ENCODE results near the gene CNOT9.

Gene CNOT9

DNA sequence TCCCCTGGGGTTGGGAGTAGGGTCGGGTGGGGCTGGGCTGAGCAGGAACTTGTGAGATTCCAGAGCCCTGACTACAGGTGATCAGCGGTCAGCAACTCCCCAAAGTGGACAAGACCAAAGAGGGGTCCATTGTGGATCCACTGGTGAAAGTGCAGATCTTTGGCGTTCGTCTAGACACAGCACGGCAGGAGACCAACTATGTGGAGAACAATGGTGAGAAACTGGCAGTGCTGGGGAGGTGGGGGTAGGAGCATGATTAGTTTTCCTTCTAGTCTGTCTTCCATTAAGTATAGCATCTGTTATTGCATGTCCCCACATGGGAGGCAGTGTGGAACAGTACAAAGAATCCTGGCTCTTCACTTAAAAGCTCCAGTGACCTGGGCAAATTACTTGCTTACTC lies 67.1 kb downstream of the CNOT9 start:
- Histone ChIP-seq H3K9ac (ENCODE audit: low read length) (no peak overlapping the region), H3K4me1 (ENCODE audit: insufficient read depth, low read length, severe bottlenecking) (no peaks in the 10 kb centered on the region), H3K4me3 (ENCODE audit: low read depth, low read length, poor library complexity, severe bottlenecking) (no peak overlapping the region), H3K27me3 (ENCODE audit: insufficient read depth, low read length) (no peaks in the 10 kb centered on the region), H3K9me2 (ENCODE audit: low read depth, low read length) (no peaks in the 10 kb centered on the region), H3K4me2 (ENCODE audit: low read length) (no peak overlapping the region), H4K20me1 (ENCODE audit: insufficient read depth, low read length) (no peaks in the 10 kb centered on the region), H3K9me3 (ENCODE audit: low read length) (no peaks in the 10 kb centered on the region), H3K36me3 (ENCODE audit: insufficient read depth, low read length) (peaks cover 68% of the 10 kb centered on the region), H3K27ac (ENCODE audit: low read depth, low read length, poor library complexity, severe bottlenecking) (no peak overlapping the region), H2AFZ (ENCODE audit: low read length) (no peak overlapping the region), H3F3A (ENCODE audit: insufficient read depth, low read length) (no peaks in the 10 kb centered on the region), H3K79me2 (ENCODE audit: insufficient read depth, low read length) (no peaks in the 10 kb centered on the region)
- TF ChIP-seq, protein P1, sequence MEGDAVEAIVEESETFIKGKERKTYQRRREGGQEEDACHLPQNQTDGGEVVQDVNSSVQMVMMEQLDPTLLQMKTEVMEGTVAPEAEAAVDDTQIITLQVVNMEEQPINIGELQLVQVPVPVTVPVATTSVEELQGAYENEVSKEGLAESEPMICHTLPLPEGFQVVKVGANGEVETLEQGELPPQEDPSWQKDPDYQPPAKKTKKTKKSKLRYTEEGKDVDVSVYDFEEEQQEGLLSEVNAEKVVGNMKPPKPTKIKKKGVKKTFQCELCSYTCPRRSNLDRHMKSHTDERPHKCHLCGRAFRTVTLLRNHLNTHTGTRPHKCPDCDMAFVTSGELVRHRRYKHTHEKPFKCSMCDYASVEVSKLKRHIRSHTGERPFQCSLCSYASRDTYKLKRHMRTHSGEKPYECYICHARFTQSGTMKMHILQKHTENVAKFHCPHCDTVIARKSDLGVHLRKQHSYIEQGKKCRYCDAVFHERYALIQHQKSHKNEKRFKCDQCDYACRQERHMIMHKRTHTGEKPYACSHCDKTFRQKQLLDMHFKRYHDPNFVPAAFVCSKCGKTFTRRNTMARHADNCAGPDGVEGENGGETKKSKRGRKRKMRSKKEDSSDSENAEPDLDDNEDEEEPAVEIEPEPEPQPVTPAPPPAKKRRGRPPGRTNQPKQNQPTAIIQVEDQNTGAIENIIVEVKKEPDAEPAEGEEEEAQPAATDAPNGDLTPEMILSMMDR (IDR thresholded peaks at IDR 0.05; ENCODE audit: low read length): no peak
- no peak for TF ChIP-seq EZH2 (IDR thresholded peaks at IDR 0.05; ENCODE audit: borderline replicate concordance, low read length)

DNA sequence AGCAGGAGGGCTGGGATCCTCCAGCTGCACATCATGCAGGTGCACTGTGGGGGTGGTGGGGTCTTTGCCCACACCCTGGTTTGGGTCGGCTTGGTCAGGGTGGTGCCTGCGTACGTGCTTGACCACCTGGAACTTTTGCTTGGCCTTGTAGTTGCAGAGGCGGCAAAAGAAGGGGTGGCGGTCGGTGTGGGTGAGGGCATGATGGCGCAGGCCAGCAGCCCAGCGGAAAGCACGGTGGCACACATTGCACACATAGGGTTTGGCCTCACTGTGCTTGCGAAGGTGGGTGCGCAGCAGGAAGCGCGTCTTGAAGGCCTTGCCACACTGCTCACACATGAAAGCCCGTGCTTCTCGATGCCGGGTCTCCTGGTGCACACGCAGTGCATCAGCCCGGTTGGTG lies 69.7 kb downstream of the CNOT9 start:
- no peak overlapping the region for H2AFZ ChIP-seq (ENCODE audit: low read length)
- H3K9me3 ChIP-seq (ENCODE audit: low read length): no peaks in the 10 kb centered on the region
- no peaks in the 10 kb centered on the region for H4K20me1 ChIP-seq (ENCODE audit: insufficient read depth, low read length)
- no peak for TF ChIP-seq EZH2 (IDR thresholded peaks at IDR 0.05; ENCODE audit: borderline replicate concordance, low read length)
- TF ChIP-seq, protein P1 (IDR thresholded peaks at IDR 0.05; ENCODE audit: low read length): no peak
- H3F3A ChIP-seq (ENCODE audit: insufficient read depth, low read length): no peaks in the 10 kb centered on the region
- H3K9ac ChIP-seq (ENCODE audit: low read length): no peak overlapping the region
- H3K79me2 ChIP-seq (ENCODE audit: insufficient read depth, low read length): no peaks in the 10 kb centered on the region
- no peaks in the 10 kb centered on the region for H3K9me2 ChIP-seq (ENCODE audit: low read depth, low read length)
- H3K36me3 ChIP-seq (ENCODE audit: insufficient read depth, low read length): peaks cover 91% of the 10 kb centered on the region
- no peak overlapping the region for H3K4me3 ChIP-seq (ENCODE audit: low read depth, low read length, poor library complexity, severe bottlenecking)
- no peaks in the 10 kb centered on the region for H3K27me3 ChIP-seq (ENCODE audit: insufficient read depth, low read length)
- no peak overlapping the region for H3K4me2 ChIP-seq (ENCODE audit: low read length)
- H3K4me1 ChIP-seq (ENCODE audit: insufficient read depth, low read length, severe bottlenecking): no peaks in the 10 kb centered on the region
- no peak overlapping the region for H3K27ac ChIP-seq (ENCODE audit: low read depth, low read length, poor library complexity, severe bottlenecking)

DNA sequence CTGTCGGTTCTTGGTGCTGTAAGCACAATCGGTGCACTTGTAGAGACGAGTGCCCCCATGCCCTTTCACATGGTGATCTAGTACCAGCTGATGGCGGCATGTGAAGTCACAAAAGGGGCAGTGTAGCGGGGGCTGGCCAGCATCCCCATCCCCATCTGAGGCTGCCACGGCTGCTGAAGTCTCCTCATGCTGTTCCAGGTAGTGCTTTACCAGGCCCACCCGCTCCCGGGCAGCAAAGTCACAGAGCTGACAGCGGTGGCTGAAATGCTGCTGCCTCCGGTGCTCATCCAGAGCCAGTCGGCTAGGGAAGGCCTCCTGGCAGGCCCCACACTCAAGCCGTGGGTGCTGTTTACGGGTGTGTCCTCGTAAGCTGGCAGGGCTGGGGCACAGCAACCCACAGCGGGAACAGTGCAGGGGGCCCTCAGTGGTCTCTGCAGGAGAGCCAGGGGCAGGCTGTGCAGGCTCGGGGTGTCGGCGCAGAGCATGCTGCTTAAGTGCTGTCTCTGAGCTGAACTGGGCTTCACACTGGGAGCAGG lies 73.5 kb downstream of the CNOT9 start:
- H3K9ac ChIP-seq (ENCODE audit: low read length): no peak overlapping the region
- no peak for TF ChIP-seq EZH2 (IDR thresholded peaks at IDR 0.05; ENCODE audit: borderline replicate concordance, low read length)
- no peak overlapping the region for H2AFZ ChIP-seq (ENCODE audit: low read length)
- no peak overlapping the region for H3K27ac ChIP-seq (ENCODE audit: low read depth, low read length, poor library complexity, severe bottlenecking)
- no peaks in the 10 kb centered on the region for H3K79me2 ChIP-seq (ENCODE audit: insufficient read depth, low read length)
- no peaks in the 10 kb centered on the region for H3K9me2 ChIP-seq (ENCODE audit: low read depth, low read length)
- H3K27me3 ChIP-seq (ENCODE audit: insufficient read depth, low read length): no peaks in the 10 kb centered on the region
- no peaks in the 10 kb centered on the region for H3K9me3 ChIP-seq (ENCODE audit: low read length)
- no peak overlapping the region for H3K4me3 ChIP-seq (ENCODE audit: low read depth, low read length, poor library complexity, severe bottlenecking)
- H3F3A ChIP-seq (ENCODE audit: insufficient read depth, low read length): no peaks in the 10 kb centered on the region
- no peaks in the 10 kb centered on the region for H3K4me1 ChIP-seq (ENCODE audit: insufficient read depth, low read length, severe bottlenecking)
- H4K20me1 ChIP-seq (ENCODE audit: insufficient read depth, low read length): no peaks in the 10 kb centered on the region
- H3K4me2 ChIP-seq (ENCODE audit: low read length): no peak overlapping the region
- peaks cover 94% of the 10 kb centered on the region for H3K36me3 ChIP-seq (ENCODE audit: insufficient read depth, low read length)

DNA sequence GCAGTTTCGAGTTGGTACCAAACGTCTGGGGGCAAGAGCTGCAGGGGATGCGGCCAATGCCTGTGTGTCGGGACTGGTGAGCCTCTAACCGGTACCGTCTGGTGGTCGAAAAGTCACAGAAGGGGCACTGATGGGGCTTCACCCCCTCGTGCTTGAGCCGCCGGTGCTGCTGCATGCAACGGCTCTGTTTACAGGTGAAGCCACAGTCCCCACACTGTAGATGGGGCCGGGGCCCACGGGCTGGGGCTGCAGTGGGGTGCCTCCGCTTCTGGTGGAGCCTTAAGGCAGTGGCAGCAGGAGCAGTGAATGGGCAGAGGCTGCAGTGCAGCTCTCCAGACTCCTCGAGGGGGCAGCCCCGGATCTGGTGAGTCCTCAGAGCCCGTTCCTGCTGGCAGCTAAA lies 74.1 kb downstream of the CNOT9 start:
- Histone ChIP-seq H3K4me2 (ENCODE audit: low read length) (no peak overlapping the region), H3K9ac (ENCODE audit: low read length) (no peak overlapping the region), H3F3A (ENCODE audit: insufficient read depth, low read length) (no peaks in the 10 kb centered on the region), H4K20me1 (ENCODE audit: insufficient read depth, low read length) (no peaks in the 10 kb centered on the region), H3K4me1 (ENCODE audit: insufficient read depth, low read length, severe bottlenecking) (no peaks in the 10 kb centered on the region), H3K9me2 (ENCODE audit: low read depth, low read length) (no peaks in the 10 kb centered on the region), H3K27me3 (ENCODE audit: insufficient read depth, low read length) (no peaks in the 10 kb centered on the region), H3K79me2 (ENCODE audit: insufficient read depth, low read length) (no peaks in the 10 kb centered on the region), H3K36me3 (ENCODE audit: insufficient read depth, low read length) (peaks cover 94% of the 10 kb centered on the region), H2AFZ (ENCODE audit: low read length) (no peak overlapping the region), H3K27ac (ENCODE audit: low read depth, low read length, poor library complexity, severe bottlenecking) (no peak overlapping the region), H3K9me3 (ENCODE audit: low read length) (no peaks in the 10 kb centered on the region), H3K4me3 (ENCODE audit: low read depth, low read length, poor library complexity, severe bottlenecking) (no peak overlapping the region)
- TF ChIP-seq, protein P1 (IDR thresholded peaks at IDR 0.05; ENCODE audit: low read length): no peak
- no peak for TF ChIP-seq EZH2 (IDR thresholded peaks at IDR 0.05; ENCODE audit: borderline replicate concordance, low read length)

Data from OCI-LY1 (cell line).